GM12801 (cell line): Measurements from ENCODE around the gene SNRNP70.

Source experiments
- CTCF ChIP-seq: IDR thresholded peaks from one replicate; pipeline ENCODE4 v1.5.1; 2011; ENCODE audit warnings: control low read depth; ENCODE audit not compliant: insufficient read length; ENCODE audit errors: extremely low read depth

Gene SNRNP70

GRCh38 chr19:49109051-49109450, 23.8 kb downstream of the SNRNP70 start:
- TF ChIP-seq CTCF = no peak

GRCh38 chr19:49109569-49110233, 24.4 kb downstream of the SNRNP70 start:
- TF ChIP-seq CTCF = no peak

GRCh38 chr19:49110567-49110966, 25.3 kb downstream of the SNRNP70 start:
- TF ChIP-seq CTCF = no peak

- no peak for TF ChIP-seq CTCF
These were observed 26.2 kb downstream of the SNRNP70 start for GRCh38 chr19:49111218-49111998.

GRCh38 chr19:49113762-49114629, 28.7 kb downstream of the SNRNP70 start, which contains the start of gene LIN7B:
Gene LIN7B, plus strand, starts transcription at chr19:49114370. Its CDS starts 35 bp downstream, at chr19:49114405.
- TF ChIP-seq CTCF = no peak

- no peak for TF ChIP-seq CTCF
These were observed 29.5 kb downstream of the SNRNP70 start for GRCh38 chr19:49114630-49115363.
